Thoracic aorta (tissue), 2 donors: ENCODE data around the gene C22orf23. TPM values are rescaled to one million over a fixed set of nuclear protein-coding genes. Genes with fewer than 3 reads are reported as not detected.
"Not testable (repeated sequence)": the region's sequence is repeated elsewhere in the genome, so short reads cannot be mapped to it uniquely, and the experiment has no call there.

Source experiments
- ATAC-seq: fragments of 150-250 bp; one replicate; pipeline ENCODE4 v1.8.0; 2017; ENCODE audit warnings: low read depth; ENCODE audit not compliant: insufficient number of reproducible peaks, low FRiP score
- DNase-seq: peaks from one replicate; pipeline ENCODE4 v3.0.0-alpha.2; 2020; ENCODE audit warnings: low spot score
- H3K27ac ChIP-seq, 2 donors: fragments of 200-600 bp; sonication (generic); 1 replicate in 1 of 2; 2 replicates in 1 of 2; pipeline ENCODE4 v1.5.1; 2016; ENCODE audit warnings: mild to moderate bottlenecking in 2 of 2, moderate library complexity in 2 of 2
- H3K27me3 ChIP-seq: fragments of 200-600 bp; sonication (generic); replicated peaks from 2 replicates; pipeline ENCODE4 v1.6.0; 2016; ENCODE audit warnings: mild to moderate bottlenecking; ENCODE audit not compliant: insufficient read depth
- H3K36me3 ChIP-seq: fragments of 200-600 bp; sonication (generic); one replicate; pipeline ENCODE4 v1.5.1; 2016
- H3K4me1 ChIP-seq, 2 donors: fragments of 200-600 bp; sonication (generic); 1 replicate in 1 of 2; 2 replicates in 1 of 2; pipeline versions ENCODE4 v1.5.1 to v1.6.0; 2016; ENCODE audit warnings: low read depth in 2 of 2, mild to moderate bottlenecking in 1 of 2; ENCODE audit not compliant: control insufficient read depth in 1 of 2
- H3K4me3 ChIP-seq: fragments of 200-600 bp; sonication (generic); 2 replicates; pipeline ENCODE4 v1.5.1; 2016; ENCODE audit warnings: mild to moderate bottlenecking
- H3K9me3 ChIP-seq: fragments of 200-600 bp; sonication (generic); 2 replicates; pipeline ENCODE4 v1.5.1; 2016
- CTCF ChIP-seq: fragments of 200-600 bp; sonication (generic); IDR thresholded peaks from one replicate; pipeline ENCODE4 v1.5.1; 2019; ENCODE audit warnings: antibody characterized with exemption
- total RNA-seq, 2 donors: library from RNA; depleted of rRNA; stranded (reverse); fragments of >200 nt; gene quantifications; one replicate each; pipeline versions ENCODE4 v1.1.0 to v1.2.3, GENCODE V29; 2016

C22orf23 gene
- total RNA-seq, 2 donors from 2014 or later = not detected

- Histone ChIP-seq H3K36me3 (peaks cover 47% of the 10 kb centered on the region), H3K4me1 (peaks cover 7% of the 10 kb centered on the region in 2 donors), H3K4me3 (no peak overlapping the region), H3K9me3 (no peaks in the 10 kb centered on the region), H3K27ac (no peak overlapping the region), H3K27me3 (no peaks in the 10 kb centered on the region)
- no peak for TF ChIP-seq CTCF
- DNase-seq (no peak), ATAC-seq (no peak)
Observed at GRCh38 chr22:37959231-37959825, 5.9 kb upstream of the C22orf23 start.

GRCh38 chr22:37957232-37957631, 3.8 kb upstream of the C22orf23 start:
- no peak overlapping the region for H3K27ac ChIP-seq
- H3K27me3 ChIP-seq = no peaks in the 10 kb centered on the region
- no peak for DNase-seq
- TF ChIP-seq CTCF = no peak
- peaks cover 43% of the 10 kb centered on the region for H3K36me3 ChIP-seq
- no peaks in the 10 kb centered on the region for H3K9me3 ChIP-seq
- H3K4me1 ChIP-seq = peaks cover 10 to 18% of the 10 kb centered on the region in 2 donors
- H3K4me3 ChIP-seq = no peak overlapping the region
- no peak for ATAC-seq

GRCh38 chr22:37955825-37956397, 2.5 kb upstream of the C22orf23 start:
- peaks cover 10 to 18% of the 10 kb centered on the region in 2 donors for H3K4me1 ChIP-seq
- ATAC-seq, H3K9me3 ChIP-seq, H3K4me3 ChIP-seq, DNase-seq, H3K27ac ChIP-seq, H3K27me3 ChIP-seq: not testable (repeated sequence)
- peaks cover 37% of the 10 kb centered on the region for H3K36me3 ChIP-seq

GRCh38 chr22:37954686-37955085, 1.3 kb upstream of the C22orf23 start:
- Histone ChIP-seq H3K27me3 (no peaks in the 10 kb centered on the region), H3K36me3 (peaks cover 31% of the 10 kb centered on the region), H3K4me1 (peaks cover 10 to 18% of the 10 kb centered on the region in 2 donors), H3K27ac (no peak overlapping the region), H3K9me3 (no peaks in the 10 kb centered on the region), H3K4me3 (peak overlapping the region; percentile 81)
- no peak for DNase-seq
- no peak for TF ChIP-seq CTCF
- no peak for ATAC-seq

GRCh38 chr22:37953062-37953436, 352 bp downstream of the C22orf23 start:
- no peaks in the 10 kb centered on the region for H3K9me3 ChIP-seq
- H3K4me3 ChIP-seq = peak overlapping the region; percentile 81
- peak; percentile 57 for ATAC-seq
- peaks cover 10 to 18% of the 10 kb centered on the region in 2 donors for H3K4me1 ChIP-seq
- no peaks in the 10 kb centered on the region for H3K27me3 ChIP-seq
- DNase-seq = no peak
- no peak for TF ChIP-seq CTCF
- peak overlapping the region in 1 of 2 donors; percentile 46 for H3K27ac ChIP-seq
- peaks cover 16% of the 10 kb centered on the region for H3K36me3 ChIP-seq

- H3K27ac ChIP-seq, H3K9me3 ChIP-seq, H3K27me3 ChIP-seq, DNase-seq, ATAC-seq: not testable (repeated sequence)
- Histone ChIP-seq H3K36me3 (peaks cover 11% of the 10 kb centered on the region), H3K4me1 (peaks cover 10 to 18% of the 10 kb centered on the region in 2 donors), H3K4me3 (peak overlapping the region; percentile 81)
Observed at GRCh38 chr22:37952629-37953028, 772 bp downstream of the C22orf23 start.
